ENCODE data around the gene COPS6.

DNA sequence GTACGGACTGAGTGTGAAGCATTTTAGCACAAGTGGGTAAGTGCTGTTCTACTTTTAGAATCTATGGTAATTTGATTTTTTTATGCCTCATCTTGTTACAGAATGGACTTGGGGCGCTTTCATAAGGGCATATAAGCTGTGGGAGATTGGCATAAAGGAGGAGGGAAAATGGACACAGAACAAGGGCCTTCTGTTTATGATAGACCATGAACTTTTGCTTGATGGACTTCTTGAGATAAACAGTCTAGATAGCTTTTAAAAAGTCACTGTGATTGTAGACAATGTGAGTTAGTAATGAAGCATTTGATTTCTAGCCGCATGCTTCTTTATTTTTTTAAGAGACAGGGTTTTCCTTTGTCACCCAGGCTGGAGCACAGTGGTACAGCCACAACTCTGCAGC is 37.2 kb upstream of the COPS6 start:
- no peak for TF ChIP-seq POLR2A (IDR thresholded peaks at IDR 0.05; ENCODE audit: low read depth, low read length)
- TF ChIP-seq TAF1 (IDR thresholded peaks at IDR 0.05; ENCODE audit: low read depth, low read length), result no peak
- TF ChIP-seq SPI1 (IDR thresholded peaks at IDR 0.05; ENCODE audit: low read depth, low read length), result no peak
